ENCODE data around the gene SRA1.
A peak's percentile ranks its signal among the peaks of the same experiment; 100 is the strongest.

- no peak for TF ChIP-seq CTCF (IDR thresholded peaks at IDR 0.05; ENCODE audit: control extremely low read depth in 1 of 3, insufficient read depth in 1 of 3, low read depth in 1 of 3, low read length in 3 of 3)
- peak in 1 of 2 experiments; percentile 66; a peak in 1 of 3 replicates for TF ChIP-seq POLR2A (IDR thresholded peaks at IDR 0.05; ENCODE audit: control extremely low read depth in 1 of 2, low read depth in 2 of 2, low read length in 2 of 2)
- no peak for TF ChIP-seq EZH2 (IDR thresholded peaks at IDR 0.05; ENCODE audit: low read depth, low read length, severe bottlenecking)
- no peak for TF ChIP-seq BACH1 (IDR thresholded peaks at IDR 0.05; ENCODE audit: low read length)
- TF ChIP-seq TAF1 (IDR thresholded peaks at IDR 0.05; ENCODE audit: low read depth, low read length): no peak
- no peak for TF ChIP-seq BRCA1 (IDR thresholded peaks at IDR 0.05; ENCODE audit: low read depth, low read length)
- TF ChIP-seq GABPA (IDR thresholded peaks at IDR 0.05; ENCODE audit: borderline replicate concordance, insufficient read depth, low read length): no peak
- no peak for TF ChIP-seq SRF (IDR thresholded peaks at IDR 0.05; ENCODE audit: low read depth, low read length)
- no peak for TF ChIP-seq CBX8 (IDR thresholded peaks at IDR 0.05; ENCODE audit: borderline replicate concordance, low read depth, low read length)
Observed at GRCh38 chr5:140549237-140550144, 7.8 kb downstream of the SRA1 start.

Measured in H1 (cell line).